Right lobe of liver (tissue), 4 donors: Measurements from ENCODE around the gene RBFOX2.

Experiments used
- CTCF ChIP-seq, 4 donors: fragments of 200-600 bp in 3 of 4; fragments of 450-650 bp in 1 of 4; IDR thresholded peaks; one replicate each; pipeline versions ENCODE4 v1.5.1 to v1.8.0; 2016 to 2022; ENCODE audit warnings: antibody characterized with exemption in 4 of 4, mild to moderate bottlenecking in 2 of 4
- POLR2A ChIP-seq: fragments of 450-650 bp; IDR thresholded peaks from one replicate; pipeline ENCODE4 v1.6.1; 2017; ENCODE audit warnings: antibody characterized with exemption, mild to moderate bottlenecking
- donor health status: DM: no; HTN: no; CAD: no.
- donor health status: DM: no; HTN: no; CAD: no.
- donor health status: DM: no; HTN: yes; CAD: no.

- TF ChIP-seq CTCF (IDR thresholded peaks at IDR 0.05): no peak
- no peak for TF ChIP-seq POLR2A
Observed at GRCh38 chr22:35981900-35982299, 46.7 kb downstream of the RBFOX2 start.
